Measurements from ENCODE around the gene SLC5A2.

- TF ChIP-seq CTCF (IDR thresholded peaks at IDR 0.05) (no peak), POLR2A (IDR thresholded peaks at IDR 0.05) (no peak)
Measured at GRCh38 chr16:31476303-31477219, 6.4 kb upstream of the SLC5A2 start.
